GM13977 (cell line): ENCODE results near the gene NAXD.

Source experiments
- DNase-seq: peaks from one replicate; pipeline ENCODE4 v3.0.0; 2012; ENCODE audit warnings: low spot score
- in situ Hi-C: fragments of 300-500 bp; cut with MboI; formaldehyde crosslinking; loops from one replicate; pipeline ENCODE4 v1.12.0; 2022; ENCODE audit warnings: low sequenced_read_pairs, low pct_unique_long_range_greater_than_20kb, mixed read lengths, inconsistent platforms; ENCODE audit not compliant: unreplicated experiment
- TF ChIP-seq, protein P1 (sequence below): IDR thresholded peaks from 2 replicates; pipeline ENCODE4 v1.5.1; 2012; ENCODE audit warnings: mild to moderate bottlenecking, control low read depth; ENCODE audit not compliant: insufficient read depth; ENCODE audit errors: extremely low read depth, missing control alignments

The NAXD gene

DNA sequence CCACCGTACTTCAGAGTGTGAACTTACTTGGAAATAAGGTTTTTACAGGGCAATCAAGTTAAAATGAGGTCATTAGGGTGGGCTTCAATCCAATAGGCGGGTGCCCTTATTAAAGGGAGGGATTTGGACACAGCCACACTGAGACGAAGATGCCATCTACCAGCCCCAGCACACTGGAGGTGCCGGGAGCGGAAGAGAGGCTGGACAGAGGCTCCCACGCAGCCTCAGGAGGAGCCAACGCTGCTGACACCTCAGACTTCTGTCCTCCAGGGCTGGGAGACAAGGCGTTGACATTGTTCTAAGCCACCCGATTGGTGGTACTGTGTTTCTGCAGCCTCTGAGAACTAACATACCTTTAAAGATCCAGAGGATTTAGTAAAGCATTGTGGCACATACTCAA is 41.2 kb upstream of the NAXD start:
- TF ChIP-seq, protein P1, sequence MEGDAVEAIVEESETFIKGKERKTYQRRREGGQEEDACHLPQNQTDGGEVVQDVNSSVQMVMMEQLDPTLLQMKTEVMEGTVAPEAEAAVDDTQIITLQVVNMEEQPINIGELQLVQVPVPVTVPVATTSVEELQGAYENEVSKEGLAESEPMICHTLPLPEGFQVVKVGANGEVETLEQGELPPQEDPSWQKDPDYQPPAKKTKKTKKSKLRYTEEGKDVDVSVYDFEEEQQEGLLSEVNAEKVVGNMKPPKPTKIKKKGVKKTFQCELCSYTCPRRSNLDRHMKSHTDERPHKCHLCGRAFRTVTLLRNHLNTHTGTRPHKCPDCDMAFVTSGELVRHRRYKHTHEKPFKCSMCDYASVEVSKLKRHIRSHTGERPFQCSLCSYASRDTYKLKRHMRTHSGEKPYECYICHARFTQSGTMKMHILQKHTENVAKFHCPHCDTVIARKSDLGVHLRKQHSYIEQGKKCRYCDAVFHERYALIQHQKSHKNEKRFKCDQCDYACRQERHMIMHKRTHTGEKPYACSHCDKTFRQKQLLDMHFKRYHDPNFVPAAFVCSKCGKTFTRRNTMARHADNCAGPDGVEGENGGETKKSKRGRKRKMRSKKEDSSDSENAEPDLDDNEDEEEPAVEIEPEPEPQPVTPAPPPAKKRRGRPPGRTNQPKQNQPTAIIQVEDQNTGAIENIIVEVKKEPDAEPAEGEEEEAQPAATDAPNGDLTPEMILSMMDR: no peak
- no peak for DNase-seq
- in situ Hi-C loops: loop anchor here (25.0 kb wide), 1 partner anchor 112 kb away; no protein-coding TSS in a partner anchor

GRCh38 chr13:110575322-110576069 is 39.8 kb upstream of the NAXD start:
- DNase-seq: peak; percentile 74
- in situ Hi-C loops: loop anchor here (25.0 kb wide), 1 partner anchor 363 kb away; no protein-coding TSS in a partner anchor
- TF ChIP-seq, protein P1: peak; percentile 10

- TF ChIP-seq, protein P1: no peak
- in situ Hi-C loops: loop anchor here (25.0 kb wide), 1 partner anchor 364 kb away; no protein-coding TSS in a partner anchor
- no peak for DNase-seq
Measured at GRCh38 chr13:110576070-110576394, 39.3 kb upstream of the NAXD start.

DNA sequence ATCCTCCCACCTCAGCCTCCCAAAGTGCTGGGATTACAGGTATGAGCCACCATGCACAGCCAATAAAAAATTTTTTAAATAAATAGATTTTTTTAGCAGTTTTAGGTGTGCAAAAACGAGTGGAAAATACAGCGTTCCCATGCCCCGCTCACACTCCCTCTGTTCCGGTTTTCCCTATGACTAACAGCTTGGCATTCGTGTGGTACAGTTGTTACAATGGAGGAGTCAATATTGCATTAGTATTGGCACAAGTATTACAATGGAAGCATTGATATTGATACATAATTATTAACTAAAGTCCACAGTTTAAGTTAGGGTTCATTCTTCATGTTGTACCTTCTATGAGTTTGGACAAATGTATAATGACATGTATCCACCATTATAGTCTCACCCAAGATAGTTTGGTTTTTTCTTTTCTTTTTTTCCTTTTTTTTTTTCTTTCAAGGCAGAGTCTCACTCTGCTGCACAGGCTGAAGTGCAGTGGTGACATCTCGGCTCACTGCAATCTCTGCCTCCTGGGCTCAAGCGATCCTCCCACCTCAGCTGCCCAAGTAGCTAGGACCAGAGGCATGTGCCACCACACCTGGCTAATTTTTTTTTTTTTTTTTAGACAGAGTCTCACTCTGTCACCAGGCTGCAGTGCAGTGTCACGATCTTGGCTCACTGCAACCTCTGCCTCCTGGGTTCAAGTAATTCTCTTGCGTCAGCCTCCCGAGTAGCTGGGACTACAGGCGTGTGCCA is 38.4 kb upstream of the NAXD start:
- no peak for DNase-seq
- TF ChIP-seq, protein P1: no peak
- in situ Hi-C loops: loop anchor here (25.0 kb wide), 1 partner anchor 365 kb away; no protein-coding TSS in a partner anchor

- DNase-seq: no peak
- in situ Hi-C loops: loop anchor here (25.0 kb wide), 1 partner anchor 366 kb away; no protein-coding TSS in a partner anchor
- TF ChIP-seq, protein P1: no peak
Measured at GRCh38 chr13:110578363-110578762, 37.0 kb upstream of the NAXD start.

GRCh38 chr13:110580800-110581199 is 34.5 kb upstream of the NAXD start:
- TF ChIP-seq, protein P1: no peak
- DNase-seq: no peak
- in situ Hi-C loops: loop anchor here (25.0 kb wide), 1 partner anchor 368 kb away; no protein-coding TSS in a partner anchor
